Endothelial cell of umbilical vein (primary cell): ENCODE measurements around the gene LILRA2. TPM values are rescaled to one million over a fixed set of nuclear protein-coding genes. Genes with fewer than 3 reads are reported as not detected.

Experiments
- BruUV-seq: library from RNA; stranded (reverse); fragments of 400-500 nt; replicated peaks from 2 replicates; lab custom pipeline; 2021; lab: Mats Ljungman, UMichigan
- CTCF ChIA-PET: fragments of 300-600, 350-600 bp; sonication (Branson Sonifier 250); formaldehyde crosslinking; loops from one replicate; lab custom pipeline; 2021; ENCODE audit warnings: antibody characterized with exemption, inconsistent platforms; lab: Charles Lee
- POLR2A ChIA-PET: fragments of 300-600, 350-600 bp; sonication (Branson Sonifier 250); formaldehyde crosslinking; loops from one replicate; lab custom pipeline; 2021; ENCODE audit warnings: antibody characterized with exemption, inconsistent platforms; lab: Charles Lee
- DNase-seq: peaks from one replicate; pipeline ENCODE4 v3.0.0-alpha.2; 2011; ENCODE audit warnings: low read depth, low spot score
- FAIRE-seq: peaks from 2 replicates; lab custom pipeline; 2011; peaks lifted over from hg19 to GRCh38; lab: Jason Lieb, UNC
- H2AFZ ChIP-seq: 2 replicates; pipeline ENCODE4 v1.6.0; 2012; ENCODE audit warnings: low read depth, low read length, control low read depth, inconsistent platforms
- H3K27ac ChIP-seq: 2 replicates; pipeline ENCODE4 v1.5.1; 2011; ENCODE audit warnings: low read depth, mild to moderate bottlenecking, control low read depth, low read length, moderate library complexity; ENCODE audit not compliant: insufficient read depth
- H3K27me3 ChIP-seq, 2 experiments: 2 replicates each; pipeline versions ENCODE4 v1.6.0 to v1.6.1; 2011; ENCODE audit warnings: low read length in 2 of 2, mixed read lengths in 1 of 2; ENCODE audit not compliant: control insufficient read depth in 2 of 2, insufficient read depth in 2 of 2
- H3K36me3 ChIP-seq, 2 experiments: 2 replicates in 1 of 2; 3 replicates in 1 of 2; pipeline ENCODE4 v1.5.1; 2011; ENCODE audit warnings: low read length in 2 of 2, mild to moderate bottlenecking in 1 of 2, moderate library complexity in 1 of 2; ENCODE audit not compliant: control insufficient read depth in 2 of 2, insufficient read depth in 2 of 2; ENCODE audit errors: extremely low read depth in 1 of 2
- H3K4me1 ChIP-seq: 3 replicates; pipeline ENCODE4 v1.5.1; 2011; ENCODE audit warnings: mild to moderate bottlenecking, low read length; ENCODE audit not compliant: control insufficient read depth, insufficient read depth; ENCODE audit errors: extremely low read depth
- H3K4me2 ChIP-seq: 2 replicates; pipeline ENCODE4 v1.6.1; 2011; ENCODE audit warnings: low read length, control low read depth, mixed read lengths; ENCODE audit not compliant: insufficient read depth
- H3K4me3 ChIP-seq, 3 experiments: fragments of 200-600 bp in 1 of 3; sonication (generic), shearing (Covaris generic) in 1 of 3; replicated peaks in 1 of 3; 2 replicates each; pipeline ENCODE4 v1.5.1; 2011 to 2016; ENCODE audit warnings: control low read depth in 3 of 3, low read length in 3 of 3, mild to moderate bottlenecking in 2 of 3, inconsistent platforms in 1 of 3, low read depth in 1 of 3, moderate library complexity in 1 of 3; ENCODE audit not compliant: insufficient read depth in 1 of 3
- H3K79me2 ChIP-seq: 2 replicates; pipeline ENCODE4 v1.6.0; 2012; ENCODE audit warnings: low read length, inconsistent platforms; ENCODE audit not compliant: control insufficient read depth, insufficient read depth
- H3K9ac ChIP-seq: replicated peaks from 2 replicates; pipeline ENCODE3; 2011; ENCODE audit warnings: low read length, control low read depth; ENCODE audit not compliant: insufficient read depth; ENCODE audit errors: extremely low read depth
- H3K9me1 ChIP-seq: replicated peaks from 3 replicates; pipeline ENCODE4 v1.6.0; 2011; ENCODE audit warnings: mild to moderate bottlenecking, low read length; ENCODE audit not compliant: control insufficient read depth, insufficient read depth; ENCODE audit errors: extremely low read depth
- H3K9me3 ChIP-seq: replicated peaks from 2 replicates; pipeline ENCODE4 v1.5.1; 2012; ENCODE audit warnings: low read length, inconsistent platforms; ENCODE audit not compliant: control insufficient read depth, insufficient read depth
- H4K20me1 ChIP-seq: replicated peaks from 2 replicates; pipeline ENCODE3; 2011; ENCODE audit warnings: mild to moderate bottlenecking, low read length; ENCODE audit not compliant: control insufficient read depth, insufficient read depth; ENCODE audit errors: extremely low read depth
- EZH2 ChIP-seq: IDR thresholded peaks from 2 replicates; pipeline ENCODE4 v1.6.1; 2012; ENCODE audit warnings: borderline replicate concordance, low read depth, mild to moderate bottlenecking, moderate library complexity, low read length, inconsistent platforms; ENCODE audit not compliant: severe bottlenecking
- FOS ChIP-seq: IDR thresholded peaks from 2 replicates; pipeline ENCODE4 v1.6.1; 2011; ENCODE audit warnings: mild to moderate bottlenecking, low read length, moderate library complexity, borderline replicate concordance; ENCODE audit not compliant: insufficient read depth
- GATA2 ChIP-seq: IDR thresholded peaks from 2 replicates; pipeline ENCODE4 v1.7.0; 2011; ENCODE audit warnings: low read depth, mild to moderate bottlenecking, moderate library complexity, mixed read lengths, low read length; ENCODE audit not compliant: insufficient read length, insufficient read depth
- JUN ChIP-seq: IDR thresholded peaks from 2 replicates; pipeline ENCODE4 v1.6.1; 2011; ENCODE audit warnings: borderline replicate concordance, low read depth; ENCODE audit not compliant: insufficient read length, insufficient read depth
- MYC ChIP-seq: IDR thresholded peaks from one replicate; pipeline ENCODE4 v1.6.1; 2011; ENCODE audit warnings: mild to moderate bottlenecking, low read depth, low read length
- POLR2A ChIP-seq: IDR thresholded peaks from 2 replicates; pipeline ENCODE4 v1.6.1; 2012; ENCODE audit warnings: low read depth, mild to moderate bottlenecking, control low read depth, low read length
- POLR2AphosphoS5 ChIP-seq: IDR thresholded peaks from 2 replicates; pipeline ENCODE4 v1.6.1; 2012; ENCODE audit warnings: low read depth, mild to moderate bottlenecking, control low read depth, low read length, moderate library complexity; ENCODE audit not compliant: insufficient read depth
- dilution Hi-C: fragments of 300-500 bp; cut with MboI; formaldehyde crosslinking; loops from one replicate; pipeline ENCODE4 v1.15.0; 2019; ENCODE audit warnings: low sequenced_read_pairs; ENCODE audit not compliant: extremely low pct_ligation_motif_present
- intact Hi-C: fragments of 100-400 bp; cut with micrococcal nuclease; formaldehyde crosslinking; loops from one replicate; pipeline ENCODE4 v1.10.0; 2022
- polyA plus RNA-seq, 4 experiments: library from polyadenylated mRNA; depleted of rRNA in 3 of 4; stranded (reverse) in 3 of 4; unstranded in 1 of 4; fragments of >200 nt; gene quantifications; 2 replicates each; pipeline versions ENCODE4 v1.2.1 to v1.2.3, GENCODE V29; 2011 to 2012; ENCODE audit warnings: missing spikeins in 1 of 4
- total RNA-seq: library from RNA; stranded (reverse); gene quantifications from 2 replicates; pipeline ENCODE4 v1.2.3, GENCODE V29; 2021
- TF ChIP-seq, protein P1 (sequence below), 2 donors: IDR thresholded peaks; 1 replicate in 1 of 2; 2 replicates in 1 of 2; pipeline ENCODE4 v1.5.1; 2011; ENCODE audit warnings: low read length in 2 of 2, mild to moderate bottlenecking in 2 of 2, moderate library complexity in 2 of 2, control low read depth in 1 of 2, inconsistent platforms in 1 of 2, low read depth in 1 of 2; ENCODE audit not compliant: insufficient read depth in 1 of 2; ENCODE audit errors: extremely low read depth in 1 of 2
- TF ChIP-seq, protein P2 (sequence below): IDR thresholded peaks from 2 replicates; pipeline ENCODE4 v1.6.1; 2011; ENCODE audit not compliant: insufficient read depth, insufficient read length

Gene LILRA2
- total and polyA plus RNA-seq, 2 donors (not counting 3 experiments of a cell fraction or from before 2014, with no cell fraction given): not detected

DNA sequence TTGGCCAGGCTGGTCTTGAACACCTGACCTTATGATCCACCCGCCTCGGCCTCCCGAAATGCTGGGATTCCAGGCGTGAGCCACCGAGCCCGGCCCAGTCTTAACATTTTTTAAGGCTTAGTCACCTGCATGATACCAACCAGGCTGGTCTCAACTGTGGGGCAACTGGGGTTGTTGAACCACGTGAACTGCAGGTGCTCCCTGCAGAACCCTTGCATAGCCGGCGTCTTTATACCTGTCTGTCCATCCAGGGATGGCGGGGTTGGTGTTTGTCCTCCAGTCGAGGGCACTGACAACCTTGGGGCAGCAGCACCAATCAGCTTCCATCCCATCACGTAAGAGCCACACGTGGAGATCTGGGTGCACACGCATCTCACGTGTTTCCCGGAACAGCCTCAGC, 24.8 kb upstream of the LILRA2 start:
- H3K4me2 ChIP-seq: no peak overlapping the region
- TF ChIP-seq JUN: no peak
- no peak for TF ChIP-seq POLR2A
- TF ChIP-seq EZH2: no peak
- no peak for TF ChIP-seq GATA2
- TF ChIP-seq, protein P1, sequence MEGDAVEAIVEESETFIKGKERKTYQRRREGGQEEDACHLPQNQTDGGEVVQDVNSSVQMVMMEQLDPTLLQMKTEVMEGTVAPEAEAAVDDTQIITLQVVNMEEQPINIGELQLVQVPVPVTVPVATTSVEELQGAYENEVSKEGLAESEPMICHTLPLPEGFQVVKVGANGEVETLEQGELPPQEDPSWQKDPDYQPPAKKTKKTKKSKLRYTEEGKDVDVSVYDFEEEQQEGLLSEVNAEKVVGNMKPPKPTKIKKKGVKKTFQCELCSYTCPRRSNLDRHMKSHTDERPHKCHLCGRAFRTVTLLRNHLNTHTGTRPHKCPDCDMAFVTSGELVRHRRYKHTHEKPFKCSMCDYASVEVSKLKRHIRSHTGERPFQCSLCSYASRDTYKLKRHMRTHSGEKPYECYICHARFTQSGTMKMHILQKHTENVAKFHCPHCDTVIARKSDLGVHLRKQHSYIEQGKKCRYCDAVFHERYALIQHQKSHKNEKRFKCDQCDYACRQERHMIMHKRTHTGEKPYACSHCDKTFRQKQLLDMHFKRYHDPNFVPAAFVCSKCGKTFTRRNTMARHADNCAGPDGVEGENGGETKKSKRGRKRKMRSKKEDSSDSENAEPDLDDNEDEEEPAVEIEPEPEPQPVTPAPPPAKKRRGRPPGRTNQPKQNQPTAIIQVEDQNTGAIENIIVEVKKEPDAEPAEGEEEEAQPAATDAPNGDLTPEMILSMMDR (IDR thresholded peaks at IDR 0.05; ENCODE audit: extremely low read depth in 1 of 2, insufficient read depth in 1 of 2, low read depth in 1 of 2, low read length in 2 of 2): no peak
- TF ChIP-seq FOS: no peak
- TF ChIP-seq, protein P2, sequence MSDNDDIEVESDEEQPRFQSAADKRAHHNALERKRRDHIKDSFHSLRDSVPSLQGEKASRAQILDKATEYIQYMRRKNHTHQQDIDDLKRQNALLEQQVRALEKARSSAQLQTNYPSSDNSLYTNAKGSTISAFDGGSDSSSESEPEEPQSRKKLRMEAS: no peak
- no peak for TF ChIP-seq MYC
- no peak for TF ChIP-seq POLR2AphosphoS5
- no TSS peak for BruUV-seq
- no peaks in the 10 kb centered on the region for H3K4me1 ChIP-seq
- intact Hi-C loops: no loop called here
- ChIA-PET POLR2A (no interaction called here), CTCF (no interaction called here)
- no peaks in the 10 kb centered on the region for H4K20me1 ChIP-seq
- FAIRE-seq: no peak
- no peaks in the 10 kb centered on the region for H3K9me1 ChIP-seq
- no peak overlapping the region for H3K9ac ChIP-seq
- H3K27ac ChIP-seq: no peak overlapping the region
- H3K9me3 ChIP-seq: peaks cover 2% of the 10 kb centered on the region
- H3K27me3 ChIP-seq: no peaks in the 10 kb centered on the region
- DNase-seq: no peak
- no peaks in the 10 kb centered on the region for H3K36me3 ChIP-seq
- H3K79me2 ChIP-seq: no peaks in the 10 kb centered on the region
- H2AFZ ChIP-seq: no peak overlapping the region
- H3K4me3 ChIP-seq: no peak overlapping the region
- dilution Hi-C loops: no loop called here
